GM12878 (cell line): ENCODE data around the gene THSD8. TPM values are rescaled to one million over a fixed set of nuclear protein-coding genes. Genes with fewer than 3 reads are reported as not detected.

Experiments
- ATAC-seq: fragments of 200-7000 bp; cut with Tn5 transposase; 3 replicates; pipeline ENCODE4 v1.9.1; 2020; ENCODE audit warnings: mild to moderate bottlenecking, moderate library complexity
- BruUV-seq: library from RNA; stranded (reverse); fragments of 400-500 nt; replicated peaks from 2 replicates; lab custom pipeline; 2021; lab: Mats Ljungman, UMichigan
- CTCF ChIA-PET: fragments of 300-600 bp; sonication (Branson Sonifier 250); formaldehyde crosslinking; extraction: SDS; loops from one replicate; lab custom pipeline; 2021; ENCODE audit warnings: inconsistent platforms; lab: Yijun Ruan, JAX
- POLR2A ChIA-PET: fragments of 350-600 bp; formaldehyde crosslinking; extraction: SDS; loops from one replicate; lab custom pipeline; 2021; ENCODE audit warnings: inconsistent platforms; lab: Charles Lee
- RAD21 ChIA-PET: fragments of 300-600 bp; sonication (Branson Sonifier 250); formaldehyde crosslinking; loops from one replicate; lab custom pipeline; 2023; ENCODE audit warnings: antibody characterized with exemption; ENCODE audit not compliant: unreplicated experiment; lab: Charles Lee
- SMC1A ChIA-PET: fragments of 300-600 bp; sonication (Branson Sonifier 250); formaldehyde crosslinking; loops from one replicate; lab custom pipeline; 2023; ENCODE audit not compliant: unreplicated experiment, uncharacterized antibody; lab: Charles Lee
- DNase-seq: peaks from one replicate; pipeline ENCODE4 v3.0.0-alpha.2; 2011; ENCODE audit warnings: low read depth, low spot score
- FAIRE-seq: peaks from 3 replicates; lab custom pipeline; 2011; peaks lifted over from hg19 to GRCh38; lab: Jason Lieb, UNC
- H2AFZ ChIP-seq: 2 replicates; pipeline ENCODE4 v1.6.0; 2011; ENCODE audit warnings: low read depth, low read length, control low read depth; ENCODE audit not compliant: control insufficient read depth
- H3K27ac ChIP-seq: 2 replicates; pipeline ENCODE4 v1.5.1; 2011; ENCODE audit warnings: control low read depth; ENCODE audit not compliant: control insufficient read depth, insufficient read depth
- H3K27me3 ChIP-seq, 2 experiments: replicated peaks in 1 of 2; 2 replicates each; pipeline versions ENCODE4 v1.6.0 to v1.6.1; 2011; ENCODE audit warnings: low read length in 1 of 2; ENCODE audit not compliant: control insufficient read depth in 2 of 2, insufficient read depth in 2 of 2
- H3K36me3 ChIP-seq, 2 experiments: 2 replicates each; pipeline ENCODE4 v1.5.1; 2011; ENCODE audit warnings: low read length in 1 of 2; ENCODE audit not compliant: control insufficient read depth in 2 of 2, insufficient read depth in 2 of 2
- H3K4me1 ChIP-seq: 2 replicates; pipeline ENCODE4 v1.6.1; 2011; ENCODE audit warnings: mild to moderate bottlenecking, low read length, moderate library complexity, mixed read lengths; ENCODE audit not compliant: control insufficient read depth, insufficient read depth
- H3K4me2 ChIP-seq: 2 replicates; pipeline ENCODE4 v1.6.0; 2011; ENCODE audit warnings: control low read depth; ENCODE audit not compliant: control insufficient read depth, insufficient read depth
- H3K4me3 ChIP-seq: fragments of 200-600 bp; sonication (generic); 2 replicates; pipeline ENCODE4 v1.5.1; 2016
- H3K79me2 ChIP-seq: 2 replicates; pipeline ENCODE4 v1.6.0; 2011; ENCODE audit warnings: low read length; ENCODE audit not compliant: control insufficient read depth, insufficient read depth
- H3K9ac ChIP-seq: 2 replicates; pipeline ENCODE4 v1.8.0; 2011; ENCODE audit warnings: low read length, control low read depth, mixed read lengths; ENCODE audit not compliant: control insufficient read depth, insufficient read depth
- H3K9me3 ChIP-seq: replicated peaks from 3 replicates; pipeline ENCODE4 v1.5.1; 2011; ENCODE audit warnings: mild to moderate bottlenecking, low read length; ENCODE audit not compliant: control insufficient read depth, insufficient read depth
- H4K20me1 ChIP-seq: 2 replicates; pipeline ENCODE4 v1.6.0; 2011; ENCODE audit not compliant: control insufficient read depth, insufficient read depth
- CEBPZ ChIP-seq: fragments of 150-350 bp; IDR thresholded peaks from 2 replicates; pipeline ENCODE4 v1.6.1; 2016; ENCODE audit warnings: low read depth, low read length
- CHD2 ChIP-seq: IDR thresholded peaks from 2 replicates; pipeline ENCODE4 v1.6.1; 2011; ENCODE audit warnings: low read depth, low read length, improper control_type of control experiment, borderline replicate concordance
- CREB1 ChIP-seq: IDR thresholded peaks from 2 replicates; pipeline ENCODE4 v1.6.1; 2012; ENCODE audit warnings: low read depth, mild to moderate bottlenecking, inconsistent platforms
- CREM ChIP-seq: IDR thresholded peaks from 2 replicates; pipeline ENCODE4 v1.6.1; 2014; ENCODE audit warnings: antibody characterized with exemption, low read depth
- HSF1 ChIP-seq: fragments of 150-350 bp; IDR thresholded peaks from 2 replicates; pipeline ENCODE4 v1.6.1; 2014; ENCODE audit warnings: mild to moderate bottlenecking, low read depth, low read length
- MYB ChIP-seq: fragments of 150-350 bp; IDR thresholded peaks from 2 replicates; pipeline ENCODE4 v1.6.1; 2014; ENCODE audit warnings: mild to moderate bottlenecking, low read depth, low read length, borderline replicate concordance
- PAX8 ChIP-seq: fragments of 450-650 bp; IDR thresholded peaks from 2 replicates; pipeline ENCODE4 v1.6.1; 2017; ENCODE audit warnings: mild to moderate bottlenecking, moderate library complexity
- RBBP5 ChIP-seq: fragments of 200-600 bp; sonication (generic); conservative IDR thresholded peaks from 2 replicates; pipeline ENCODE4 v1.6.1; 2016
- SPI1 ChIP-seq: IDR thresholded peaks from 2 replicates; pipeline ENCODE4 v1.6.1; 2011; ENCODE audit warnings: low read depth, mild to moderate bottlenecking, low read length, moderate library complexity, borderline replicate concordance; ENCODE audit not compliant: insufficient read depth
- TAF1 ChIP-seq: IDR thresholded peaks from 2 replicates; pipeline ENCODE4 v1.6.1; 2011; ENCODE audit warnings: mild to moderate bottlenecking, low read depth, low read length, borderline replicate concordance
- ZNF24 ChIP-seq: fragments of 450-650 bp; IDR thresholded peaks from 2 replicates; pipeline ENCODE4 v1.6.1; 2017; ENCODE audit warnings: antibody characterized with exemption, mild to moderate bottlenecking
- WGBS: methylation state at CpG from one replicate; pipeline ENCODE4 v1.1.6; 2016; ENCODE audit warnings: low lambda C conversion rate; ENCODE audit not compliant: insufficient replicate concordance, insufficient coverage; ENCODE audit errors: missing lambda C conversion rate; 5-methylcytosine and 5-hydroxymethylcytosine counted together
- in situ Hi-C: fragments of 300-500 bp; cut with MboI; formaldehyde crosslinking; loops from 9 replicates; pipeline ENCODE4 v1.14.3; 2018; ENCODE audit warnings: mixed read lengths
- intact Hi-C: fragments of 100-400 bp; cut with micrococcal nuclease; formaldehyde crosslinking; loops from one replicate; pipeline ENCODE4 v1.14.2; 2022; ENCODE audit not compliant: unreplicated experiment
- polyA plus RNA-seq, 11 experiments: library from polyadenylated mRNA; depleted of rRNA in 4 of 11; unstranded in 6 of 11; stranded (reverse) in 5 of 11; fragments of >200 nt; fragmentation: Nextera tagmentation in 4 of 11; fragmentation: Illumina TruSeq in 1 of 11; extraction: Ambion mirVana in 4 of 11; extraction: Trizol in 1 of 11; gene quantifications; 1 replicate in 1 of 11; 2 replicates in 10 of 11; pipeline versions ENCODE4 v1.2.1 to v1.2.3, GENCODE V29; 2011 to 2016; ENCODE audit warnings: inconsistent platforms in 2 of 11, missing spikeins in 2 of 11, low read depth in 1 of 11
- total RNA-seq, 4 experiments: library from RNA; depleted of rRNA in 3 of 4; stranded (reverse); fragments of >200 nt in 3 of 4; fragmentation: Illumina TruSeq in 1 of 4; extraction: Trizol in 1 of 4; gene quantifications; 2 replicates each; pipeline versions ENCODE4 v1.2.1 to v1.2.3, GENCODE V29; 2013 to 2021
- TF ChIP-seq, protein P1 (sequence below): IDR thresholded peaks from 2 replicates; pipeline ENCODE4 v1.6.1; 2011; ENCODE audit warnings: borderline replicate concordance, low read depth, mild to moderate bottlenecking, moderate library complexity, mixed read lengths, low read length; ENCODE audit not compliant: insufficient read depth; ENCODE audit errors: extremely low read length

The THSD8 gene
- total and polyA plus RNA-seq, 10 of the 15 experiments (the other 5 are each of a cell fraction or from before 2014, with no cell fraction given) = 0.24 to 32.3 (median 21.3) TPM; not detected in 2

DNA sequence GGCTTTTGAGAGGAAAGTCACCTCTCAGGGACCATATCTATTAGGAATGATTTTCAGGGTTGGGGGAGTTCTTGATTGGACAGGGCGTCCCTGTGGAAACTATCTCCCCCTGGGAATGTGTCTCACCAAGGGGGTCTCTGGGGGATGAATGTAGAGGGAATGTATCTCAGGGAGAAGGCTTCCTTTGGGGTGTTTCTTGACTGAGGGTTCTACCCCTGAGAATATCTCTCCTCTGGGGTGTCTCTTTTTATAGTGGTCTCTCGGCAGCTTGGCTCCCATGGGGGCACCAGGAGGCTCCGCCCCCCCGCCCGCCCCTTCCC is 31.5 kb downstream of the THSD8 start:
- RAD21 ChIA-PET = no interaction called here
- no peak overlapping the region for H3K4me3 ChIP-seq
- TF ChIP-seq CREM (no peak), ZNF24 (no peak), CEBPZ (no peak), MYB (no peak), SPI1 (no peak), CREB1 (no peak), CHD2 (no peak), RBBP5 (no peak), PAX8 (no peak), HSF1 (no peak), TAF1 (no peak)
- TF ChIP-seq, protein P1, sequence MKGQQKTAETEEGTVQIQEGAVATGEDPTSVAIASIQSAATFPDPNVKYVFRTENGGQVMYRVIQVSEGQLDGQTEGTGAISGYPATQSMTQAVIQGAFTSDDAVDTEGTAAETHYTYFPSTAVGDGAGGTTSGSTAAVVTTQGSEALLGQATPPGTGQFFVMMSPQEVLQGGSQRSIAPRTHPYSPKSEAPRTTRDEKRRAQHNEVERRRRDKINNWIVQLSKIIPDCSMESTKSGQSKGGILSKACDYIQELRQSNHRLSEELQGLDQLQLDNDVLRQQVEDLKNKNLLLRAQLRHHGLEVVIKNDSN = no peak
- peaks cover 10 to 35% of the 10 kb centered on the region in 2 experiments for H3K27me3 ChIP-seq
- FAIRE-seq (no peak), DNase-seq (no peak), ATAC-seq (no peak)
- H2AFZ ChIP-seq = no peak overlapping the region
- SMC1A ChIA-PET = no interaction called here
- WGBS = 0% methylated on average over 2 of the region's 5 CpGs
- no peak overlapping the region for H3K27ac ChIP-seq
- POLR2A ChIA-PET = no interaction called here
- H3K4me2 ChIP-seq = no peak overlapping the region
- no peaks in the 10 kb centered on the region; the same call in 1 of the 2 replicates for H4K20me1 ChIP-seq
- no peaks in the 10 kb centered on the region for H3K79me2 ChIP-seq
- no peak overlapping the region for H3K9ac ChIP-seq
- no peaks in the 10 kb centered on the region for H3K36me3 ChIP-seq
- H3K9me3 ChIP-seq = no peaks in the 10 kb centered on the region; the same call in none of the 3 replicates
- in situ Hi-C loops = no loop called here
- intact Hi-C loops = no loop called here
- no TSS peak for BruUV-seq
- peaks cover 4% of the 10 kb centered on the region; the same call in 1 of the 2 replicates for H3K4me1 ChIP-seq
- CTCF ChIA-PET = interaction anchor here (2.1 kb wide), 1 partner anchor 15 kb away, joined by 4 read pairs; no protein-coding TSS in a partner anchor
